NCI-H510A (cell line): Measurements from ENCODE around the gene ATG10.
"Not testable (repeated sequence)": the region's sequence is repeated elsewhere in the genome, so short reads cannot be mapped to it uniquely, and the experiment has no call there.

ENCODE experiments used
- DNase-seq: peaks from one replicate; lab custom pipeline; 2025; lab: John Stamatoyannopoulos, UW

ATG10 gene

DNA sequence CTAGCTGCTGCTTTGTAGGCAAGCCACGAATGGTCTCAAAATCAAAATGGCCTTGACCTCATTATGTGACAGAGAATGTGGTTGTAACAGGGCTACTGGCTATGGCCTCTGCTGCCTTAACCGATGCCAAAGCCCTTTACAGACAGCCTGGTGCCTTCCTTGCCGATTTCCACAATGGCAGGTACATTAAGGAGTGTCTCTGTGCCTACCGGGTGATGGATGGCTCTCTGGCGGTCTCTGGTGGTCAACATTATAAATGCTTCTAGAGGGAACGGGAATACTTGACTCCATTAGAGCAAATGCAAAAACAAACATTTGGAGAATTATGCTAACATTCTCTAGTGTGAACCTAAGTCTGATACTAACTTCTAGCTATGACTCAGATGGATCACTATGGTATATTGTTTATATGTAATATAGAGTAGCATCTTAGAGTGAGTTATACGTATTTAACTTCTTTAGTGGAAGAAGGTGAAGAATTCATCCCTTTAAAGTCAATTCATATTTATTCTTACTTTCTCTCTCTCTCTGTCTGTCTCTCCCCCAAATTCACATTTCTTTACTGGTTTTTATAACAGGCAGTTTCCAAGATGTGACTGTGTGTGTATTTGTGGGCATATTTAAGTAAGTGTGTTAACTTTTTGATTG lies 253.8 kb downstream of the ATG10 start:
- DNase-seq = no peak

DNA sequence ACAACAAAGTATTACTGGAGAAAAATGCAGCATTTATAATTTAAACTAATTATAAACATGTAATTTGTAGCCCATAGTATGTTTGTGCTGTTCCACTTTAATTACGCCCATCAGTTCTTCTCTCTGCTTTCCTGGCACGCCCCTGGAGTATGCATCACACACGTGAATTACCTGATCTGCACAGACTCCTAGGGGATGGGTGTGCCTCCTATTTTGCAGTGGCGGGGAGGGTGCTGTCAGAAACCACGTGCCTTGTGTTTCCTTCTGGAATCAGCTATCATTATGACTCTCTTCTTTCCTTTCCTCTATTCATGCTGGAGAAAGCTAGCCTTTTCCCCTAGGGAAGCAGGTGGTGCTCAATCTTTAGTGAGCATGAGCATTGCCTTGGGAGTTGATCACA lies 263.1 kb downstream of the ATG10 start:
- DNase-seq = no peak

DNA sequence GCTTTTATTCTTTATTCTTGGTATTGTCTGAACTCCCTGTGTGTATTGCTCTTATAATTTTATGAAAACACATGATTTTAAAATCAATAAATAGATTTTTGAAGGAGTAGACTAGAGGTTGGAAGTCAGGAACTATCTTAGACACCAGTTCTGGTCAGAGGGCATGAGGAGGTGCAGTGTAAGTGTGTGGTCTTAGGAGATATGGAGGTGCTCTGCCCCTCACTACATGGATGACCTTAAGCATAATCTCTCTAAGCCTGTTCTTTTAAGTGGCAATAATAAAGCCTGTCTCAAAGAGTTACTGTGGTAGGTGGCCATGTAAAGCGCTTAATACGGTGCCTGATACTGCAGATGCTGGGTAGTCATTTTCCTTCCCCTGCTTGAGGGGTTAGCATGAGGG lies 272.3 kb downstream of the ATG10 start:
- no peak for DNase-seq

DNA sequence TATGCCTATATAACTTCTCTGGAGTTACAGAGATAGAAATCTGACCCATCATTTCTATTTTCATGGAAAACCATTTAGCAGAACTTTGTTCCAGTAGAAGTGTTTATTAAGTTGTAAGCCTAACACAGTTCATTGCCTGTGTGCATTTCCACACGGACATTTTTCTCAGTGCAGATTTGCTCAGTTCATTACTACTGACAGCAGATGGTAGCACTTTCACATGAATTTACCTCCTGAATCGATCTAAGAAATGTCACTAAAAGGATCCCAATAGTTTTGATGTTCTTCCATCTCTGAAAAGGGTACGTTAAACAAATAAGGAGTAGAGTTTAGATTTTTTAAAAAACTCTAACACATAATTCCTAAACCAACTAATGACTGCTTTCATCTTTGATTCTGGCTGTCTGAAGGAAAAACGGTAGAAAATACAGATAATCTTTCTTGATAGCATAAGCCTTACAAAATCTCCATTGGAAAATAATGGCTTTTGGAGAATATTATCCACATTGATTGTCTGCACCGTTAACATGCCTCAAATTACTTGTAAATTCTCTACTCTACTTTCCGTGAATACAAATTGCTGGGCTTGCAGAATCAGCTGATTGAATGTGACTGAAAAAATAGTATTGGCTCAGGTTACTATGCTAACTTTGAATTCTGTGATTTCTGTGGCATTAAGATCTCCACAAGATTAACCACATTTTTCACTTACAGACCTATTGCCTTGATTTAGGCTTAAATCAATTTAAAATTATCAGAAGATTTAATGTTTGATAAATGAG lies 273.2 kb downstream of the ATG10 start:
- no peak for DNase-seq

DNA sequence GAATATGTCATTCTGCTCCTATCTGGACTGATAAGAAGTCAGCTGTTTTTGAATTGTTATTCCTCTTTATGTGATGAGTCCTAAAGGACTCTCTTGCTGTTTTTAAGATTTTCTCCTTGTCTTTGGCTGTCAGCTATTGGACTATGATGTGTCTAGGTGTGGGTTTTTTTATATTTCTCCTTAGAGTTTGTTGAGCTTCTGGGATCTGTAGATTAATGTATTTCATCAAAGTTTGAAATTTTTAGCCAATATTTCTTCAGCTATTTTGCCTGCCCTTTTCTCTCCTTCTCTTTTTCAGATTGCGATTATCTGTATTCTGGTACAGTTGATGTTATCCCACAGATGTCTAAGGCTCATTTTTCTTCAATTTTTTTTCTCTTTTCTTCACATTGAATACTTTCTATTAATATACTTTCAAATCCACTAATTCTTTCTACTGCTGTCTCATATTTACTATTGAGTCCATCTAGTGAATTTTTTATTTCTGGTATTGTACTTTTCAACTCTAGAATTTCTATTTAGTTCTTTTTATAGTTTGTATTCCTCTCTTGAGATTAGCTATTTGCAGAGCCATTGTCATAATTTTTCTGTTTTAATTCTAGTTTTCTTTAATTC lies 275.2 kb downstream of the ATG10 start:
- no peak for DNase-seq

DNA sequence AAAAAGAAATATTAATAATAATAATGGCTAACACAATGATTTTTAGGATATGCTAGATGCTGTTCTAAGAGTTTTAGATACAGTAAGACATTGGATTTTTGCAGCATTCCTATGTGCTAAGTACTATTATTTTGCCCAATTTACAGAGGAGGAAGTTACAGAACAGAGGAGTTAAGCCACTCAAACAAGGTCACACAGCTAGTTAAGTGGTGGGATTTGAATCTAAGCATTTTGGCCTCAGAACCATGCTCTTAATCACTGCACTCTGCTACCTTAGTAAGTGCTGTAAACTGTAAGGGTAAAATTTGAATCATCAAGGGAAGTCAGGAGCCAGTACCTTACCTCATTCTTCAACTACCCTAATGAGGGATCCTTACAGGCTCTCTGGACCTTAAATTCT lies 280.9 kb downstream of the ATG10 start:
- no peak for DNase-seq

DNA sequence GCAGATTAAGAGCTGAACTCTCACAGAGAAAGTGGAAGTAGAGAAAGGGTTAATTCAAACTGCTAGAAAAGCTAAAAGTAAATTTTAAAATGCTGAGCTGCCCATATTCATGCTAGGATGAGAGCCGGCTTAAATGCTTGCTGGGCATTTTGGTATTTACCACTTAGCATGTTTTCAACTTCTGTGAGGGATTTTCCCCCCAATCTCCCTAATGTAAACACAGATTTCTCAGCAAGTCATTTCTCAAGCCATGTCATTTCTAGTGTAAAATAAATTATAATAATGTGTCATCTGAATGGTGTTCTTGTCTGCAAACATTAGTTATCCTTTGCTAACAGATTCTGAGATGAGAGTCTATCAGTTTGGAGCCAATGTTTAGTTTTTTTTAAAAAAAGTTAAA lies 284.0 kb downstream of the ATG10 start:
- no peak for DNase-seq

DNA sequence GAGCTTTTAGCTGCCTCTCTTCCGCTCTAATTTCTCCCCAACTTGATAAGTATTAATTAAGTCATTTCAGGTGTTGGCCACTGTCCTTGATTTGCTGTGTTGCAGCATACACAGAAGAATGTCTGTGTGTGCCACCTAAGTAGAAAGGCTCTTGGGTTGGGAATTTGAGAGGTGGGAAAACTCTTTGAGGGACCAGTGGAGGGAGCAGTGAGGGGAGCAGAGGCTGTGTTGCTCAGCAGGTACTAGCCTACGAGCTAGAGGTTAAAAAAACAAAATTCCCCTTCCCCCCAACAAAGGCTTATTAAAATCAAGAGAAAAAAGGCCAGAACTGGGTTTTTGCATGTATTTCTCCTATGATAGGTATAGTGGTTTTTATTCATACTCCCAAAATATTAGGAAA lies 285.4 kb downstream of the ATG10 start:
- no peak for DNase-seq

DNA sequence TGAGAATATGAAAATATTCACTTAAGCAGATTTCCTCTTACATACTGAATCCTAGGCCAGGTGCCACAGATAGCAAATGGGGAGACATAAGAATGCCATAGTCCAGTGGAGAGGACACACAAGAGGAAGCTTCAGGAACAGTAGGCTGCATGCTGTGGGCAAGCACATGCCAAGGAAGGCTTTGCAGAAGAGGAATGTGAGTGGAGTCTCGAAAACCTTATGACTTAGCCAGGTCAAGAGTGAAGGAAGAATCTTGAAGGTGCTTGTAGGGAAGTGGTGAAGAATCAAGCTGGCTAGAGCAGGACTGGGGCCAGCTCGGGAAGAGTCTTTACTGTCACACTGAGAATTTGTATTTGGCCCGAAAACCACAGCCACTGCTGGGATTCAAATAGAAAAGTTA lies 285.9 kb downstream of the ATG10 start:
- DNase-seq = no peak

DNA sequence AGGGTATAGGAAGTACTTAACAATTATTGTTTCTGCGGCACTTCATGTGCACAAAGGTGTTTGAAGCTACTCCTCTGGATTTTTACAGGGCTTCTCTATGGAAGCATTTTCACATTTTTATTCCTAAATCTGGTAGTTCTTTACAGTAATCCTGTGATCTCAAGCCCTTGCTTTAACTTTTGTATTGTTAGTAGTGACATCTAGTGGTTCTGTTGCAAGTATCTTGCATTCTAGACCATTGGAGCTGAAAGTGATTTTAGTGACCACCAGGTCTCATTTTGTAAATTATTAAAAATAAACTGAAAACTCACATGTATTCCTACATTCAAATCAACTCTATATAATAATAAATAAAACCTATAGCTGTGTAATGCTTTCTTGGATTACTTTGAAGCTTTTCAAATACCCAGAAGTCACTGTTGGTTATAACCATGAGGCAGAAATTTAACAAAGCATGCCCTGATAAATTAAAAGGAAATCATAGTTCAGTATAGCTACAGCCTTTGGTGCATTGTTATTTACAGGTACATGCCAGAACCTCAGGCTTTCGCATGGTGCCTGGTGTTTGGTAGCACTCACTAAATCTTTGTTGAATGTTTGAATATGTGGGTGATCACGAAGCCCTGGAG lies 287.5 kb downstream of the ATG10 start:
- no peak for DNase-seq

DNA sequence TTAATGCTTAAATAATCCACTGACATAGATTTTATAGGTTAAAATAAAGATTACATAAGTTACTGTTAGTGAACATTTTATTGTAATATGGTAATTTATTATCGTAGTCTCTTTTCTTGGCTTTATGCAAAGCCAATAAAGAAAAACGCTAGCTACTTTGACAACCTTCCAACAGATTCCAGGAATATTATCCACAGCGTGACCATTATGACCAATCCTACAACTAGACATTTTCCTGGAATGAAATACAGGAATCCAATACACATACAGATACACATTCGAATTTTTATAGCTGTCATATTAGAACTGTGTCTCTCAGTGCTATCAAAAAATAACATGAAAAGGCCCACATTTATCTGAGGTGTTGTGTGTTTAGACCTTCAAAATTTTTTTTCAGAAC lies 293.2 kb downstream of the ATG10 start:
- DNase-seq = no peak

DNA sequence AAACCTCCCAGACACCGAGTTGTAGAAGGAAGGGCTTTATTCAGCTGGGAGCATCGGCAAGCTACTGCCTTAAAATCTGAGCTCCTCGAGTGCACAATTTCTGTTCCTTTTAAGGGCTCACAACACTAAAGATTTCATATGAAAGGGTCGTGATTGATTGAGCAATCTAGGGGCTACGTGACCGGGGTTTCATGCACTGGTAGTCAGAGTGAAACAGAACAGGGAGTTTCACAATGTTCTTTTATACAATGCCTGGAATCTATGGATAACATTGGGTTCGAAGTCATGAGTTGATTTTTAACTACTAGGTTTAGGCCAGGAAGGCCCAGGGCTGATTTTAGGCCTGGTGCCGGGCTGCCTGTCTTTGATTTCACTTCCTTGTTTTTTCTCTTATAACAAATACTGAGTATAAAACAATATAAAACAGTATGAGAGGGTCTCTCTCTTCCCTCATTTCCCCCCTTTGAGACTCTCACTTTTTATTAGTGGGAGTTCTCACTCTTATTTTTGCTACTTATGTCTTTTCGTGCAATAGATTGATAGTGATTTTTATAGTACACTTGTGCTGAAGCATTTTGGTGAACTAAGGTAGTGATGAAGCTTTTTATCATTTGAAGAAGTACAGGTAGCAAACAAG lies 295.6 kb downstream of the ATG10 start:
- not testable (repeated sequence) for DNase-seq

DNA sequence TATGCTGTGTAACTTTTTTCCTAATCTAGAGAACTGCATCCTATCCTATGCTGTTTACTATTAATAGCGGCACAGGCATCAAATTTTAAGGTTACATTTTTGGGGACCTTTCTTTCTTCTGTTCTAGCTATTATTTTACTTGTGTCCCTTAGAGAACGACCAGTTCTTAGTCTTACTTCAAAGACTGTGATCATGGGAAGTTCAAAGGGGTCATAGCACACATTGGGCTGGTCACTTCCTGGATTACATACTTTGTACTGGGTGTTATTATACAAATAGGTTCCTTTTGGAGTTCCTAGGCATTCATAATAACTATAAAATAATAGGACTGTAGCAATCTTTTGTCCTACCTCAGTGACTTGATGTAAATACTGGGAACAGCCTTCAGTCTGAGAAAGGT lies 297.5 kb downstream of the ATG10 start:
- not testable (repeated sequence) for DNase-seq

DNA sequence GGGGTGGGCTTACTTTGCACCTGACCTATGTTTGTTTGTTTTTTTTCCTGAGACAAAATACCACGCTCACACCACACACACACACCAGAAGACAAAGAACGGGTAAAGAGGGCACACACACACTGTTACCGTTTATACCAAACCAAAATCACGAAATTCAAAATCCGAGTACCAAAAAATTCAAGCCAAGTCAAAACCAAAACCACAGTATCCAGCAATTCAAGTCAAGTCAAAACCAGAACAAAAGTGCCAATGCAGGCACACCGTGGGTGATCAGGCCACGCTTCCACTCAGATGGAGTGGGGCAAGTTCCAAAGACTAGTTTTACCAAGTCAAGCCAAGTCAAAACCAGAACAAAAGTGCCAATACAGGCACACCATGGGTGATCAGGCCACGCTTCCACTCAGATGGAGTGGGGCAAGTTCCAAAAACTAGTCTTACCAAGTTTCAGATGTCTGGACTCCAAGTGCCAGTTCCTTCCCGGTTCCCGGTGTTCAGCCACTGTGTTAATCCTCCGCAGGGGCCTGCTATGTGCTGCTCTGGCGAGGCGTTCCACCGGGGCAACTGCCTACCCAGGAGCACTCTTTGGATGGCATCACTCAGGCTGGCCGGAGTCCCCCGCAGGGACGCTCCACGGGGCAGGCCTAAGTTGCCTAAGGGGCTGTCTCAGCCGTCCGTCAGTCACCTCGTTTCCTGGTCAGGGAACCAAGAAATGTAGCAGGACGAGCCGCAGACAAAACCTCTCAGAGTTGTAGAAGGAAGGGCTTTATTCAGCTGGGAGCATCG lies 300.9 kb downstream of the ATG10 start:
- DNase-seq = not testable (repeated sequence)

DNA sequence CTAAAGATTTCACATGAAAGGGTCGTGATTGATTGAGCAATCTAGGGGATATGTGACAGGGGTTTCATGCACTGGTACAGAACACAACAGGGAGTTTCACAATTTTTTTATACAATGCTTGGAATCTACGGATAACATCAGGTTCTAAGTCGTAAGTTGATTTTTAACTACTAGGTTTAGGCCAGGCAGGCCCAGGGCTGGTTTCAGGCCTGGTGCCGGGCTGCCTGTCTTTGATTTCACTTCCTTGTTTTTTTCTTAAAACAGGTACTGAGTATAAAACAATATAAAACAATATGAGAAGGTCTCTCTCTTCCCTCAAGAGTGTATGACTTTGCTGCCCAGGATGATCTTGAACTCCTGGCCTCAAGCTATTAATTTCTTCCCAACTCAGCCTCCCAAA lies 301.6 kb downstream of the ATG10 start:
- not testable (repeated sequence) for DNase-seq

DNA sequence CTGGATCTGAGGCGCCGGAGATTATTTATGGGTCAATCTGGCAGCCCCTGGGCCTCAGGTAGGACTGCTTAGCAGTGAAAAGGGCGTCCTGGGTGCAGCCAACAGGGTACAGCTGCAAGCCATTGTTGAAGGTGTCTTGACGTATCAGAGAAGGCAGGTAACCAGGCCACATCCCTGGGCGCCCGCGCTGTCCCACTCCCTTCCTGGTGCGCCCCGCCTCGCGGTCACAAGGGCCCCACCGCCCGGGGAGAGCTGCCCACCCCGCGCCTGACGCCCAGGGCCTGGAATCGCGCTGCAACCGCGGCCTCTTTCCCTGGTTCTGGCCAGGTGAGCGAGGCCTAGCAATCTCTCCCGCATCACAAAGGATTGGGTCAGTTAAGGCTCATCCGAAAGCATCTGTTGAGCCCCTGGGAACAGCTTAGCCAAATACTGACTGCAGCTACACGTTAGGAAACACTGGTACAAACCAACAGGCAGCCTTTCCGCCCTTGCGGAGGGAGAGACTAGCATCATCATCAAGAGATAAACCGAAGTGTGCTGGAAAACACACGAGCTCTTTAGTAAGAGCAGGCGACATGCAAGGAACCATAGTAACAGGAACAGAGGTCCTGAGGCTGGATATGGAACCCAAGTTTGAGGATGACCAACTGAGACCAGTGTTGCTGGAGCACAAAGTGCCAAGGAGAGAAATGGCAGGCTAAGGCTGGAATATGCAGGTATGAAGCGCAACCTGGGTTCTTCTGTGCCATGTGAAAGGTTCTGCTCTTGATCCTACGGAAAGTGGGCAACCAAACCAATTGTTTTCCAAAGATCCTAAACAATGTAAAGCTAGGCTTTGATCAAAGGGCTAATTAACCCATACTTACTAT lies 302.8 kb downstream of the ATG10 start:
- no peak for DNase-seq

DNA sequence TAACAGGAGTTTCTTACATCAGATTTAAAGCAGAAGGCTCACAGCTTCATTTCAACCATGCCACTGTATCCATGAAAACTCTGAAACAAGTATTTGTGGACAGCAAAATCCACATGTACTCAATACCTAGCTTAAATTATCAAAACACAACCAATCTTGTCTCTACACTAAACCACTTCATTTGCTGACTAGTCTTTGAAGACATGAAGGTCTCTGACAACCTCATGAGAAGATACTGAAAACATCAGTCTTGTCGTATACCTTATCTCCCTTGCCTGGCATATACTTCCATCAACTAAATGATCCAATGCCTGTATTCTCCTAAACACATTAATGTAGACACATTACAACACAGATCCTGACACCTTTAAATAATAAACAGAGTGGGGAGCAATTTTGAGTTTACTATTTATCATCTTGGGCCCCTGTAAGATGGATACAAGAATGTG lies 303.4 kb downstream of the ATG10 start:
- no peak for DNase-seq

DNA sequence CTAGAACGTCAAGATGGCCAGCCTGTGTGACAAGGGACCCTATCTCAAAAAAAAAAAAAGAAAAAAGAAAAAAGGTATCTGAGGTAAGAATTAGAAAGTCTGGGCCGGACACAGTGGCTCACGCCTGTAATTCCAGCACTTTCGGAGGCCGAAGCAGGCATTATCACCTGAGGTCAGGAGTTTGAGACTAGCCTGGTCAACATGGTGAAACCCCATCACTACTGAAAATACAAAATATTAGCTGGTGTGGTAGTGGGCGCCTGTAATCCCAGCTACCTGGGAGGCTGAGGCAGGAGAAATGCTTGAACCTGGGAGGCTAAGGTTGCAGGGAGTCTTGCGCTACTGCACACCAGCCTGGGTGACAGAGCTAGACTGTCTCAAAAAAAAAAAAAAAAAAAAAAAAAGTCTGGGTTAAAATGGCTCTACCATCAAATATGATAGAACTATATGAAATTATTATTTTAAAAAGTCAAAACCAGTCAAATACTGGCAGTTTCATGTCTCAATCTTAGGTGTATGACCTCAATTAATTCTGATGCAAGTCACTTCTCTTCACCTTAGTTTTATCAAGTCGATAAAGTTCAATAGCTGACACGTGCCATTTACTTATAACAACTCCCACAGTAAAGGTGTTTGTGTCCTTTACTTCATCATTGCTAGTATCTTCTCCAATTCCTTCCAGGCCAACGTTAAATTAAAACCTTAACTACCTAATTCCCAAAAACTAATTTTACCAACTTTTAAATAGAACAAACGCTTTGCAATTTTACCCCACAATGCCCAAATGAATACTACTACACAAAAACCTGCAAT lies 305.2 kb downstream of the ATG10 start:
- DNase-seq = no peak

DNA sequence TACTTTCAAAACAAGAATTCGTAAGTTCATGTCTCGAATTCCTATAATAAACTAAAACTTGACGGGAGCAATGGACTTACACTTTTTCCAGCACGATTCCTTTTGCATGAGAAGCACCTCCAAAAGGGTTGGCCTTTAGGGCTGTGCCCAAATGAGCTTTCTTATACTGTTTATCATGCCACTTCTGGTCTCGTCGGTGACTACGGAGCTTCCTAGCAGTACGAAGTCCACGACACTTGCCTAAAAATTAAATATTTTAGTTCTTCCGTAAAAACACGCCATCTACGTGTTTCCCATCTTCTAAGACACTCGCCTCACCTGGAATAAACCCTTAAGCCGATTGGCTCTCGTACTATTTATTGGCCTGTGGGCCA lies 305.8 kb downstream of the ATG10 start:
- no peak for DNase-seq
